AG04450 (cell line): Measurements from ENCODE around the gene NMRAL1. TPM values are rescaled to one million over a fixed set of nuclear protein-coding genes. Genes with fewer than 3 reads are reported as not detected.
A peak's percentile ranks its signal among the peaks of the same experiment; 100 is the strongest.

Source experiments
- CTCF ChIA-PET: fragments of 300-600, 350-600 bp; formaldehyde crosslinking; extraction: SDS; loops from one replicate; lab custom pipeline; 2022; ENCODE audit warnings: antibody characterized with exemption, inconsistent platforms; lab: Charles Lee
- POLR2A ChIA-PET: fragments of 350-600 bp; formaldehyde crosslinking; extraction: SDS; loops from one replicate; lab custom pipeline; 2021; ENCODE audit warnings: antibody characterized with exemption, inconsistent platforms; lab: Yijun Ruan, JAX
- DNase-seq: peaks from one replicate; pipeline ENCODE4 v3.0.0-alpha.2; 2011; ENCODE audit warnings: low read depth, low spot score
- H3K27ac ChIP-seq: one replicate; pipeline ENCODE4 v1.5.1; 2012; ENCODE audit warnings: low read depth, low read length, control low read depth
- H3K27me3 ChIP-seq: one replicate; pipeline ENCODE4 v1.6.0; 2012; ENCODE audit warnings: low read length; ENCODE audit not compliant: control insufficient read depth, insufficient read depth
- H3K4me3 ChIP-seq: 2 replicates; pipeline ENCODE4 v1.5.1; 2011; ENCODE audit warnings: mild to moderate bottlenecking, low read depth, low read length, control low read depth
- H3K9me3 ChIP-seq: 2 replicates; pipeline ENCODE4 v1.5.1; 2012; ENCODE audit warnings: low read length; ENCODE audit not compliant: control insufficient read depth, insufficient read depth
- polyA plus RNA-seq: library from polyadenylated mRNA; depleted of rRNA; stranded (reverse); fragments of >200 nt; gene quantifications from 2 replicates; pipeline ENCODE4 v1.2.3, GENCODE V29; 2011
- TF ChIP-seq, protein P1 (sequence below): IDR thresholded peaks from 2 replicates; pipeline ENCODE4 v1.5.1; 2011; ENCODE audit warnings: low read depth, low read length, control low read depth, inconsistent platforms

Gene NMRAL1
- polyA plus RNA-seq, 1 experiment, result 26.3 TPM

DNA sequence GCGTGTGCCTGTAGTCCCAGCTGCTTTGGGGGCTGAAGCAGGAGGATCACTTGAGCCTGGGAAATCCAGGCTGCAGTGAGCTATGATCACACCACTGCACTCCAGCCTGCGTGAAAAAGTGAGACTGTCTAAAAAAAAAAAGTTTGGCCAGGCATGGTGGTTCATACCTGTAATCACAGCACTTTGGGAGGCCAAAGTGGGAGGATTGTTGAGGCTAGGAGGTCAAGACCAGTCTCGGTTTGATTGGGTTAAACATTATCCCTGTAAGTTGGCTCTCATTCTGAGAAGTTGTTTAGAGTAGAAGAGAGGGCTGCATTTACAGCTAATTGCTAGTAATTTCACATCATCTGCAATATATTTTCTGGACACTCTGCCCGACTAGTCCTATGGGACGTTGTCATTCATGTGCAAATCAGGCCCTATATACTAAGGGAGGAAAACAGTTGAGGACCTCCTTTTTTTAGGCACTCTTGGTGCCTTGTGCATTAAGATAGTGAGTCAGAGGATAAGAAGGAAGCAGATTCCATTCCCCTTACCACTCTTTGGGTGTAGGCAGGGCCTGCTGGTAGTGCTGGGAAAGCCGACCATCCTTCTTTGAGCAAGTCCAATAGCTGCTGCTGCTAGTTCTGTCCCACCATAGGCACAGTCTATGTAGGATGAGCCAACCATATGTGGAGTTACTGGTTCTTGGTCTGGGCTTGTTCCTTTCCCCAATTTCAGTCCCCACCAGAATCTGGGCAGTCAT, 20.5 kb upstream of the NMRAL1 start:
- Histone ChIP-seq H3K9me3 (no peaks in the 10 kb centered on the region), H3K4me3 (no peak overlapping the region), H3K27ac (peak overlapping the region; percentile 74), H3K27me3 (no peaks in the 10 kb centered on the region)
- DNase-seq, result no peak
- TF ChIP-seq, protein P1, sequence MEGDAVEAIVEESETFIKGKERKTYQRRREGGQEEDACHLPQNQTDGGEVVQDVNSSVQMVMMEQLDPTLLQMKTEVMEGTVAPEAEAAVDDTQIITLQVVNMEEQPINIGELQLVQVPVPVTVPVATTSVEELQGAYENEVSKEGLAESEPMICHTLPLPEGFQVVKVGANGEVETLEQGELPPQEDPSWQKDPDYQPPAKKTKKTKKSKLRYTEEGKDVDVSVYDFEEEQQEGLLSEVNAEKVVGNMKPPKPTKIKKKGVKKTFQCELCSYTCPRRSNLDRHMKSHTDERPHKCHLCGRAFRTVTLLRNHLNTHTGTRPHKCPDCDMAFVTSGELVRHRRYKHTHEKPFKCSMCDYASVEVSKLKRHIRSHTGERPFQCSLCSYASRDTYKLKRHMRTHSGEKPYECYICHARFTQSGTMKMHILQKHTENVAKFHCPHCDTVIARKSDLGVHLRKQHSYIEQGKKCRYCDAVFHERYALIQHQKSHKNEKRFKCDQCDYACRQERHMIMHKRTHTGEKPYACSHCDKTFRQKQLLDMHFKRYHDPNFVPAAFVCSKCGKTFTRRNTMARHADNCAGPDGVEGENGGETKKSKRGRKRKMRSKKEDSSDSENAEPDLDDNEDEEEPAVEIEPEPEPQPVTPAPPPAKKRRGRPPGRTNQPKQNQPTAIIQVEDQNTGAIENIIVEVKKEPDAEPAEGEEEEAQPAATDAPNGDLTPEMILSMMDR, result no peak
- POLR2A ChIA-PET, result no interaction called here
- CTCF ChIA-PET, result interaction anchor here (1.4 to 1.9 kb wide), 2 partner anchors 12 to 129 kb away, joined by 3 to 4 read pairs; partner anchors contain the start of gene MGRN1

DNA sequence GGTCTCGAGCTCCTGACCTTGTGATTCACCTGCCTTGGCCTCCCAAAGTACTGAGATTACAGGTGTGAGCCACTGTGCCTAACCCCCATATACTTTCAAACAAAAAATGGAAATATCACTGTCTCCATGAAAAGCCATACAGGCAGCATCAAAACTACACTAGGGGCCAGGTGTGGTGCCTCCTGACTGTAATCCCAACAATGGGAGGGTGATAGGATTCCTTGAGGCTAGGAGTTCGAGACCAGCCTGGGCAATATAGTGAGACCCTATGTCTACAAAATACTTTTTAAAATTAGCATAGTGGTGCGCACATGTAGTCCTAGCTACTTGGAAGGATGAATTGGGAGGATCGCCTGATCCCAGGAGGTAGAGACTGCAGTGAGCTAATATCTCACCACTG, 17.5 kb upstream of the NMRAL1 start:
- POLR2A ChIA-PET, result interaction anchor here (1.8 kb wide), 1 partner anchor 9 kb away, joined by 5 read pairs; no protein-coding TSS in a partner anchor
- H3K27me3 ChIP-seq, result no peaks in the 10 kb centered on the region
- no peaks in the 10 kb centered on the region for H3K9me3 ChIP-seq
- no peak overlapping the region for H3K27ac ChIP-seq
- no peak for DNase-seq
- CTCF ChIA-PET, result no interaction called here
- H3K4me3 ChIP-seq, result no peak overlapping the region
- TF ChIP-seq, protein P1, result no peak

DNA sequence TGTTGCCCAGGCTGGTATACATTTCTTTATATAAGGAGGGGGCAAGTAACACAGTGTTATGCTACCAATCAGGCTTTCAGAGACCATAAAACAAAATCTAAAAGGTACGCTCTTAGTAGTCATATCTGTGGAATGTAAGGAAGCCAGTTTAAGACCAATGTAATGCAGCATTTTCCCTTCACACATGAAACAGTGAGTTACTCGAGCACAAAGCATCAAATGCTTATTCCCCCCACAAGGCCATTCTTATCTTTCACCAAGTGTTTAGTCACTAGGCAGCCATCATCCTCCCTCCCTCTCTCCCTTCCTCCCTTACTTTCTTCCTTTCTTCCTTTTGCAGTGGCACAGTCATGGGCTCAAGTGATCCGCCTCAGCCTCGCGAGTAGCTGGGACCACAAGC, 14.6 kb upstream of the NMRAL1 start:
- Histone ChIP-seq H3K4me3 (no peak overlapping the region), H3K9me3 (no peaks in the 10 kb centered on the region), H3K27me3 (no peaks in the 10 kb centered on the region), H3K27ac (peak overlapping the region; percentile 84)
- POLR2A ChIA-PET, result no interaction called here
- TF ChIP-seq, protein P1, result no peak
- CTCF ChIA-PET, result interaction anchor here (0.9 to 1.0 kb wide), 3 partner anchors 11 to 57 kb away, joined by 3 to 5 read pairs (median 4); no protein-coding TSS in a partner anchor
- peak; percentile 50 for DNase-seq

DNA sequence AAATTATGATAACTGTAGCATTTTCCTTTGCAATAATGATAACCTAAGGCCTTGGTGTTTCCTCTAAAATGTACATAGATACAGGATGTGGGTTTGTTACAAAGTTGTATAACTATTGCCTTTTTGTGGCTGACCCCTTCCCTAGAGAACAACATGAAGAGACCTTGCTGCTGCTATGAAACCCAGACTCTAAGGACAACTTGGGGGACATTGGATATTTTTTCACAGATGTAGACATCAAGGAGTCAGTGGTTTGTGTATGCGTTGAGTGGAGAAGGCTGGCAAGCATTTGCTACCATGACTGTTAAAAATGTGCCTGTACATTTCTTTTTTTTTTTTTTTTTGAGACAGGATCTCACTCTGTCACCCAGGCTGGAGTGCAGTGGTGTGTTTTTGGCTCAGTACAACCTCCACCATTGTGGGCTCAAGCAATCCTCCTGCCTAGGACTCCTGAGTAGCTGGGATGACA, 14.1 kb upstream of the NMRAL1 start:
- Histone ChIP-seq H3K9me3 (no peaks in the 10 kb centered on the region), H3K27ac (peak overlapping the region; percentile 40), H3K27me3 (no peaks in the 10 kb centered on the region), H3K4me3 (no peak overlapping the region)
- POLR2A ChIA-PET, result no interaction called here
- no peak for DNase-seq
- TF ChIP-seq, protein P1, result no peak
- CTCF ChIA-PET, result interaction anchor here (0.9 to 1.0 kb wide), 2 partner anchors 11 to 18 kb away, joined by 3 to 4 read pairs; no protein-coding TSS in a partner anchor

DNA sequence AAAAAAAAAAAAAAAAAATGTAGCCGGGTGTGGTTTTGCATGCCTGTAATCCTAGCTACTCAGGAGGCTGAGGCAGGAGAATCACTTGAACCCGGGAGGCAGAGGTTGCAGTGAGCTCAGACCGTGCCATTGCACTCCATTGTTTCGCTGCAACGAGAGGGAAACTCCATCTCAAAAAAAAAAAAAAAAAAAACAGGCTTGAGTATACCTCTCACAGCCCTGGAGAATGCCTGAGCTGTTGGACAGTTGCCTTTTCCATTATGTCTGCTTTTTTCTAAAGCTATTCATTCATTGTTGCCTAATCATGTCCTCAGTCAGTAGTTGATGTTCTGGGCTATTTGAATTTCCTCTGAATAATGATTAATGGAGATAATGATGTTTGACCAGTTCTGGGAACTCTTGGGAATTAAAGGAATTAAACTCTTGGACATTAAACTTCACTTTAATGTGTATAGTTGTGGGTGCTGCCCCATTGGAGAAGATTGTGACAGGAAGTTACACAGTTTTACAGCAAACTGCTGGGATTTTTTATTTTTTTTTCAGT, 13.6 kb upstream of the NMRAL1 start:
- Histone ChIP-seq H3K9me3 (no peaks in the 10 kb centered on the region), H3K4me3 (no peak overlapping the region), H3K27ac (no peak overlapping the region), H3K27me3 (no peaks in the 10 kb centered on the region)
- TF ChIP-seq, protein P1, result no peak
- DNase-seq, result no peak
- ChIA-PET POLR2A (no interaction called here), CTCF (no interaction called here)
